Esophagus squamous epithelium (tissue), 4 donors: ENCODE data around the gene CCDC192.

Source experiments
- POLR2A ChIP-seq, 4 donors: fragments of 450-650 bp; IDR thresholded peaks; one replicate each; pipeline ENCODE4 v1.6.1; 2017; ENCODE audit warnings: antibody characterized with exemption in 4 of 4, mild to moderate bottlenecking in 4 of 4, moderate library complexity in 3 of 4
- TF ChIP-seq, protein P1 (sequence below), 6 experiments: fragments of 450-650 bp in 4 of 6; fragments of 200-600 bp in 2 of 6; sonication (generic) in 2 of 6; IDR thresholded peaks; one replicate each; pipeline ENCODE4 v1.5.1; 2016 to 2019; ENCODE audit warnings: antibody characterized with exemption in 6 of 6, mild to moderate bottlenecking in 4 of 6, moderate library complexity in 4 of 6

DNA sequence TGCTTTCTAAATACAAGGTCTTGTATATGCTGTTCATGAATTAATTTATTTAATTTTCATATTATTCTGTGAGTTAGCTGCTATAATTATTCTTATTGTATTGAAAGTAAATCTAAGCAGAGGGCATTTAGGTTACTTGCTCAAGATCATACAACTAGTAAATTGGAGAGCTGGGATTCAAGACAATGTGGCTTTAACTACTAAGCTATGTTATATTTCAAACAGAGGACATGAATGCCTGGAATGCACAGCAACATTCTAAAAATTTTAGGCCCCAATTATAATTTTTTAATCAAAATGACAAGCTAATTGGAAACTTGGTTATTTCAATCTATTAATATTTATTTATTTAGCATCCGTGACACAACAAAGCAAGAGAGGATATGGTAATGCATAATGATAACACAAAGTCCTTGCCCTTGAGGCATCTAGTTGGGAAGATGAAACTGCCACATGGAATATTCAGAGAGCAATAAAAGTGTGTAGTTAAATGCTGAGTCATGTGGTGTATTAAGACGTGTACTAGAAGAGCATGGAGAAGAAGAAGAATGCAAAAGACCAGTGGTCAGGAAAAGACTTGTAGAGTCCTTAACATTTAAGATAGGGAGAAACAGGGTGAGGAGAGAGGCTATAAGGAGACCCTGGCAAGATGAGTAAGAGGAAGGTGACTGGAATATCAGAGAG lies 29.9 kb upstream of the CCDC192 start:
- TF ChIP-seq, protein P1, sequence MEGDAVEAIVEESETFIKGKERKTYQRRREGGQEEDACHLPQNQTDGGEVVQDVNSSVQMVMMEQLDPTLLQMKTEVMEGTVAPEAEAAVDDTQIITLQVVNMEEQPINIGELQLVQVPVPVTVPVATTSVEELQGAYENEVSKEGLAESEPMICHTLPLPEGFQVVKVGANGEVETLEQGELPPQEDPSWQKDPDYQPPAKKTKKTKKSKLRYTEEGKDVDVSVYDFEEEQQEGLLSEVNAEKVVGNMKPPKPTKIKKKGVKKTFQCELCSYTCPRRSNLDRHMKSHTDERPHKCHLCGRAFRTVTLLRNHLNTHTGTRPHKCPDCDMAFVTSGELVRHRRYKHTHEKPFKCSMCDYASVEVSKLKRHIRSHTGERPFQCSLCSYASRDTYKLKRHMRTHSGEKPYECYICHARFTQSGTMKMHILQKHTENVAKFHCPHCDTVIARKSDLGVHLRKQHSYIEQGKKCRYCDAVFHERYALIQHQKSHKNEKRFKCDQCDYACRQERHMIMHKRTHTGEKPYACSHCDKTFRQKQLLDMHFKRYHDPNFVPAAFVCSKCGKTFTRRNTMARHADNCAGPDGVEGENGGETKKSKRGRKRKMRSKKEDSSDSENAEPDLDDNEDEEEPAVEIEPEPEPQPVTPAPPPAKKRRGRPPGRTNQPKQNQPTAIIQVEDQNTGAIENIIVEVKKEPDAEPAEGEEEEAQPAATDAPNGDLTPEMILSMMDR (IDR thresholded peaks at IDR 0.05) = no peak
- TF ChIP-seq POLR2A (IDR thresholded peaks at IDR 0.05) = no peak
